IMR-90 (cell line): Measurements from ENCODE around the gene PKP4. TPM values are rescaled to one million over a fixed set of nuclear protein-coding genes. Genes with fewer than 3 reads are reported as not detected.

ENCODE experiments used
- ATAC-seq: fragments of 200-7000 bp; cut with Tn5 transposase; 2 replicates; pipeline ENCODE4 v1.9.1; 2020; ENCODE audit warnings: low read depth, mild to moderate bottlenecking, moderate library complexity
- BruUV-seq: library from RNA; stranded (reverse); fragments of 400-500 nt; replicated peaks from 2 replicates; lab custom pipeline; 2021; lab: Mats Ljungman, UMichigan
- CTCF ChIA-PET: fragments of 300-600 bp; formaldehyde crosslinking; extraction: SDS; loops from one replicate; lab custom pipeline; 2021; ENCODE audit warnings: antibody characterized with exemption; lab: Yijun Ruan, JAX
- POLR2A ChIA-PET: fragments of 300-600 bp; sonication (Branson Sonifier 250); formaldehyde crosslinking; loops from one replicate; lab custom pipeline; 2022; ENCODE audit warnings: antibody characterized with exemption; ENCODE audit not compliant: unreplicated experiment; lab: Charles Lee
- DNase-seq: peaks from one replicate; pipeline ENCODE4 v3.0.0; 2013
- H2AFZ ChIP-seq: replicated peaks from 2 replicates; pipeline ENCODE3; 2013; ENCODE audit warnings: low read length, mild to moderate bottlenecking; ENCODE audit not compliant: poor library complexity
- H2AK5ac ChIP-seq: 2 replicates; pipeline ENCODE4 v1.6.1; 2013; ENCODE audit warnings: low read depth, low read length, inconsistent platforms
- H2AK9ac ChIP-seq: replicated peaks from 2 replicates; pipeline ENCODE3; 2013; ENCODE audit warnings: mild to moderate bottlenecking, low read depth, low read length, moderate library complexity; ENCODE audit not compliant: poor library complexity
- H2BK120ac ChIP-seq: 2 replicates; pipeline ENCODE4 v1.6.1; 2013; ENCODE audit warnings: low read depth, low read length, inconsistent platforms
- H2BK15ac ChIP-seq: 3 replicates; pipeline ENCODE4 v1.6.1; 2013; ENCODE audit warnings: low read depth, low read length, inconsistent platforms
- H2BK20ac ChIP-seq: 2 replicates; pipeline ENCODE4 v1.6.1; 2013; ENCODE audit warnings: low read depth, mild to moderate bottlenecking, inconsistent platforms, low read length, moderate library complexity
- H2BK5ac ChIP-seq: 2 replicates; pipeline ENCODE4 v1.6.1; 2013; ENCODE audit warnings: mild to moderate bottlenecking, low read depth, low read length, inconsistent platforms; ENCODE audit not compliant: poor library complexity, severe bottlenecking
- H3K14ac ChIP-seq: replicated peaks from 2 replicates; pipeline ENCODE4 v1.6.1; 2013; ENCODE audit warnings: low read depth, low read length, inconsistent platforms
- H3K18ac ChIP-seq: 2 replicates; pipeline ENCODE4 v1.6.1; 2013; ENCODE audit warnings: low read depth, low read length, control low read depth
- H3K23ac ChIP-seq: 2 replicates; pipeline ENCODE4 v1.6.1; 2013; ENCODE audit warnings: low read depth, low read length, inconsistent platforms
- H3K27ac ChIP-seq: 2 replicates; pipeline ENCODE4 v1.5.1; 2013; ENCODE audit warnings: mild to moderate bottlenecking, control low read depth, low read length; ENCODE audit not compliant: insufficient read depth
- H3K27me3 ChIP-seq: 2 replicates; pipeline ENCODE4 v1.6.1; 2013; ENCODE audit warnings: low read length; ENCODE audit not compliant: control insufficient read depth, insufficient read depth
- H3K36me3 ChIP-seq: 2 replicates; pipeline ENCODE4 v1.6.1; 2013; ENCODE audit warnings: low read length, mixed read lengths; ENCODE audit not compliant: control insufficient read depth, insufficient read depth
- H3K4ac ChIP-seq: 2 replicates; pipeline ENCODE4 v1.6.1; 2013; ENCODE audit warnings: low read depth, low read length, inconsistent platforms
- H3K4me1 ChIP-seq: 2 replicates; pipeline ENCODE4 v1.6.1; 2013; ENCODE audit warnings: low read length, mixed read lengths; ENCODE audit not compliant: control insufficient read depth, insufficient read depth
- H3K4me2 ChIP-seq: 2 replicates; pipeline ENCODE4 v1.6.1; 2013; ENCODE audit warnings: low read depth, mild to moderate bottlenecking, control low read depth, low read length, moderate library complexity
- H3K4me3 ChIP-seq: 2 replicates; pipeline ENCODE4 v1.5.1; 2013; ENCODE audit warnings: low read depth, mild to moderate bottlenecking, control low read depth, low read length, moderate library complexity; ENCODE audit not compliant: insufficient read depth
- H3K56ac ChIP-seq: 2 replicates; pipeline ENCODE4 v1.6.1; 2013; ENCODE audit warnings: low read length, inconsistent platforms; ENCODE audit not compliant: insufficient read depth; ENCODE audit errors: extremely low read depth
- H3K79me1 ChIP-seq, 2 experiments: 2 replicates each; pipeline ENCODE4 v1.6.1; 2013; ENCODE audit warnings: low read length in 2 of 2, inconsistent platforms in 1 of 2, low read depth in 1 of 2
- H3K9ac ChIP-seq: 2 replicates; pipeline ENCODE4 v1.6.1; 2013; ENCODE audit warnings: low read depth, low read length, control low read depth
- H3K9me1 ChIP-seq: 2 replicates; pipeline ENCODE4 v1.6.1; 2013; ENCODE audit warnings: low read length, inconsistent platforms; ENCODE audit not compliant: insufficient read depth
- H3K9me3 ChIP-seq: 2 replicates; pipeline ENCODE4 v1.6.1; 2013; ENCODE audit warnings: low read length; ENCODE audit not compliant: control insufficient read depth, insufficient read depth
- H4K20me1 ChIP-seq: 2 replicates; pipeline ENCODE4 v1.6.1; 2013; ENCODE audit warnings: low read length, inconsistent platforms; ENCODE audit not compliant: insufficient read depth
- H4K5ac ChIP-seq: 2 replicates; pipeline ENCODE4 v1.6.1; 2013; ENCODE audit warnings: mild to moderate bottlenecking, low read depth, low read length, control low read depth
- H4K8ac ChIP-seq, 2 experiments: 2 replicates each; pipeline ENCODE4 v1.6.1; 2013; ENCODE audit warnings: low read depth in 2 of 2, low read length in 2 of 2, control low read depth in 1 of 2, inconsistent platforms in 1 of 2
- H4K91ac ChIP-seq: 2 replicates; pipeline ENCODE4 v1.6.1; 2013; ENCODE audit warnings: low read depth, low read length, inconsistent platforms; ENCODE audit not compliant: insufficient read depth
- BHLHE40 ChIP-seq: fragments of 150-350 bp; IDR thresholded peaks from 2 replicates; pipeline ENCODE4 v1.6.1; 2016; ENCODE audit warnings: mild to moderate bottlenecking, low read depth, low read length
- WGBS, 2 experiments: methylation state at CpG; one replicate each; pipeline versions ENCODE4 v1.1.5 to v1.1.7; 2013; ENCODE audit warnings: missing lambda C conversion rate in 2 of 2; ENCODE audit not compliant: insufficient read length in 1 of 2; ENCODE audit errors: extremely low coverage in 2 of 2; 5-methylcytosine and 5-hydroxymethylcytosine counted together
- dilution Hi-C: fragments of 300-500 bp; cut with HindIII; formaldehyde crosslinking; loops from one replicate; pipeline ENCODE4 v1.14.3; 2018; ENCODE audit warnings: low sequenced_read_pairs; ENCODE audit not compliant: unreplicated experiment
- in situ Hi-C: fragments of 300-500 bp; cut with MboI; formaldehyde crosslinking; loops from 3 replicates; pipeline ENCODE4 v1.14.3; 2019; ENCODE audit warnings: low sequenced_read_pairs, inconsistent platforms, mixed read lengths
- intact Hi-C: fragments of 100-400 bp; cut with micrococcal nuclease; formaldehyde crosslinking; loops from 2 replicates; pipeline ENCODE4 v1.10.0; 2022
- polyA plus RNA-seq, 3 experiments: library from polyadenylated mRNA; depleted of rRNA; stranded (reverse); fragments of >200 nt; gene quantifications; 2 replicates each; pipeline ENCODE4 v1.2.3, GENCODE V29; 2012; ENCODE audit warnings: low replicate concordance in 1 of 3
- total RNA-seq: library from RNA; depleted of rRNA; stranded (reverse); fragments of >200 nt; gene quantifications from 2 replicates; pipeline ENCODE4 v1.2.3, GENCODE V29; 2012

Gene PKP4
- total and polyA plus RNA-seq, 2 of the 4 experiments (the other 2 are of a cell fraction), result 20.1 to 37.8 TPM

DNA sequence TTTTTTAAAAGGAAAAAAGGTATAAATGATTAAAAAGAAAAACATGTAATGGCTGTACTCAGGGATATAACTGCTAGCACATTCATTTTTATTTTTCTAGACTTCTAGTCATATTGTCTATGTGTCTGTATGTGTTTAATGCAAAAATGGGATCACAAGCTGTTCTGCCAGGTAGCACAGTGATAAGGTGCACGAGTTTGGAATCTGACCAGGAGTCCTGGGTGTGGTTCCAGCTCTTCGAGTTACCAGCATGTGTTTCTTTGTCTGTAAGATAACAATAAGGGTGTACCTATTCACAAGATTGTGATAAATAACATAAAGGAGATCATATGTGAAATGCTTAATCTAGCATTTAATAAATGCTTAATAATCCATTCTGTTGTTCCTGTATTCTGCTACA is 145.3 kb downstream of the PKP4 start:
- BruUV-seq, result no TSS peak
- H3K79me1 ChIP-seq, result peaks cover 4 to 13% of the 10 kb centered on the region in 2 experiments; a peak in 3 of 4 replicates
- no peak overlapping the region for H4K91ac ChIP-seq
- WGBS, 2 experiments, result no CpG with 5 or more reads among the region's 2 CpGs
- H3K14ac ChIP-seq, result no peak overlapping the region
- no peak overlapping the region for H2AFZ ChIP-seq
- H4K5ac ChIP-seq, result no peak overlapping the region
- no peak overlapping the region for H2BK20ac ChIP-seq
- CTCF ChIA-PET, result interaction anchor here (0.6 kb wide), 1 partner anchor 17 kb away, joined by 3 read pairs; no protein-coding TSS in a partner anchor
- no peak overlapping the region for H2BK5ac ChIP-seq
- H3K4ac ChIP-seq, result no peak overlapping the region
- ATAC-seq, result no peak
- DNase-seq, result no peak
- H3K4me1 ChIP-seq, result peaks cover 8% of the 10 kb centered on the region
- POLR2A ChIA-PET, result no interaction called here
- H4K20me1 ChIP-seq, result no peaks in the 10 kb centered on the region
- peaks cover 11% of the 10 kb centered on the region; the same call in 1 of the 2 replicates for H3K9me1 ChIP-seq
- H4K8ac ChIP-seq, result no peak overlapping the region
- no peak overlapping the region for H3K4me2 ChIP-seq
- no peak overlapping the region for H2BK120ac ChIP-seq
- no peak overlapping the region for H3K23ac ChIP-seq
- no peak overlapping the region for H2BK15ac ChIP-seq
- H2AK9ac ChIP-seq, result no peak overlapping the region
- H3K27ac ChIP-seq, result no peak overlapping the region
- no peak overlapping the region for H2AK5ac ChIP-seq
- H3K36me3 ChIP-seq, result peaks cover 1% of the 10 kb centered on the region; the same call in 1 of the 2 replicates
- H3K9ac ChIP-seq, result no peak overlapping the region
- dilution Hi-C loops (no loop called here), intact Hi-C loops (loop anchor here (5.0 kb wide), 2 partner anchors 145 to 190 kb away; partner anchors contain the start of genes CCDC148 and PKP4), in situ Hi-C loops (no loop called here)
- no peak overlapping the region for H3K18ac ChIP-seq
- no peak overlapping the region for H3K56ac ChIP-seq
- no peaks in the 10 kb centered on the region for H3K9me3 ChIP-seq
- H3K4me3 ChIP-seq, result no peak overlapping the region
- no peak for TF ChIP-seq BHLHE40
- no peaks in the 10 kb centered on the region for H3K27me3 ChIP-seq
